HG03060 (cell line): Measurements from ENCODE around the gene SEPTIN2.
"Not testable (repeated sequence)": the region's sequence is repeated elsewhere in the genome, so short reads cannot be mapped to it uniquely, and the experiment has no call there.

Source experiments
- ATAC-seq: cut with Tn5 transposase; IDR thresholded peaks from one replicate; pipeline ENCODE4 v1.9.1; 2021; ENCODE audit warnings: low read depth, moderate number of reproducible peaks; ENCODE audit not compliant: unreplicated experiment

SEPTIN2 gene

GRCh38 chr2:241349941-241350340 is 34.2 kb downstream of the SEPTIN2 start:
- no peak for ATAC-seq

- no peak for ATAC-seq
Observed at GRCh38 chr2:241350530-241350877, 34.8 kb downstream of the SEPTIN2 start.

DNA sequence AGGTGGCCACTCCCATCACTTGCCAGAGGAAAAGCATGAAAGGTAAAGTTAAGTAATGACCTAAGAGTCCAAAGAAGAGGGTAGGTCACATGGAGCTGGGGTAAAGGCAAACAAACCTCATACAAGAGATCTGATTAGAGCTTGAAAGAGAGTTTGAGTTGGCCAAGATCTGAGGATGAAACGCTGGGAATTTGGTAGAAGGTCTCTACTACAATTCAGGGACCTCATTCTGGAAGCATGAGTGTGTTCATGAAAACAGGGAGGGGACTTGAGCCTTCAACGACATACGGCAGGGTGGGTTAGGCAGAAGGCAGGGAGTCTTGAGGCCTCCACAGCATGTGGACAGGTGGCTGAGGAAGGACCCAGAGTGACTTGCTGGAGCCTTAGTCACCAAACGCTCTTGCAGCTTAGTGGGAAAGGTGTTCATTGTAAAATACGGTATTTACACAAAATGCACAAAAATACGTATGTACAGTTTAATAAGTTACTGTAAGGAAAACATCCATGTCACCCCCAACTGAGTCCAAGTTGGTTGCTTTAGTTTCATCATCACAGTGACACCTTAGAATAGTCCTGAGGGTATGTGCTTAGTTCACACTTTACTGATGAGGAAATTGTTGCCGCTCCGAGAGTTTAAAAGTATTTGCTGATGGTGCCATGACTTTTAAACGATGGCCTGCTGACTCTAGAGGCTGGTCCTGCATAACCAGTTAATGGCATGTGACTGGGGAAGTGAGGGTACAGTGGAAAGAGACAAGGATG is 35.3 kb downstream of the SEPTIN2 start:
- ATAC-seq = no peak

DNA sequence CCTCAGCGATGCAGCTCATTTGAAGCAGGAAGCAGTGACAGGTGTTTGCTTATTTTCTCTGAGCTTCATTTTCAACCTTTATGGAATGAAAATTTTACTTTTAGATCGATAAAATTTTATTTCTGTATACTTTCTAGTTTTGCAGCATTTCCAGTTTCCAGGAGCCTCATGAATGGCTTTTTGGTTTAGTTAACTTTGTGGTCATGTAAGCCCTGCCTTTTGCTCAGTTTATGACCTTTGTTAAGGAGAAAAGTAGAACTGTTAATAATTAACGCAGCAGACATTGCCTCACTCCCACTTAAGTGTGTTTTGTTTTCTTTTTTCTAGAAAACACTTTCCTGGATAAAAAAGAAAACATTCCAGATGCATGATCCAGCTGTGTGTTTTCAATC is 35.9 kb downstream of the SEPTIN2 start:
- ATAC-seq = no peak

DNA sequence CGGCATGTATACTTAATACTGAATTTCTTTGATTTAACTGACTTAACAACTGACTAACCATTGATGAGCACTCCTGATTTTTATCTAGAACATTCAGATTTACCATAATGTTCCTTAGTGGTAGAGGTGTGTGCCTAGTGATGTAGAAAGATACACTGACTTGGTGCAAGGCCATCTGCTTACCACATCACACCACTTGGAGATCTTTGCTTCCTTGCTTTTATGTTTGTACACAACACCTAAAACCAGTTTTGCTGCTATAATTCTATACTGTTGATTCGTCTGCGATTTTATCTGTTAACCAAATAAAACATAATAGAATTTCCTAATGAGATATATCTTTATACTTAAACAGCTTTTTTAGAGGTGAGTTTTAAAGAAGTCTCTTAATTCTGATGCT is 36.5 kb downstream of the SEPTIN2 start:
- ATAC-seq = no peak

- no peak for ATAC-seq
Observed at GRCh38 chr2:241354668-241355658, 39.2 kb downstream of the SEPTIN2 start.

DNA sequence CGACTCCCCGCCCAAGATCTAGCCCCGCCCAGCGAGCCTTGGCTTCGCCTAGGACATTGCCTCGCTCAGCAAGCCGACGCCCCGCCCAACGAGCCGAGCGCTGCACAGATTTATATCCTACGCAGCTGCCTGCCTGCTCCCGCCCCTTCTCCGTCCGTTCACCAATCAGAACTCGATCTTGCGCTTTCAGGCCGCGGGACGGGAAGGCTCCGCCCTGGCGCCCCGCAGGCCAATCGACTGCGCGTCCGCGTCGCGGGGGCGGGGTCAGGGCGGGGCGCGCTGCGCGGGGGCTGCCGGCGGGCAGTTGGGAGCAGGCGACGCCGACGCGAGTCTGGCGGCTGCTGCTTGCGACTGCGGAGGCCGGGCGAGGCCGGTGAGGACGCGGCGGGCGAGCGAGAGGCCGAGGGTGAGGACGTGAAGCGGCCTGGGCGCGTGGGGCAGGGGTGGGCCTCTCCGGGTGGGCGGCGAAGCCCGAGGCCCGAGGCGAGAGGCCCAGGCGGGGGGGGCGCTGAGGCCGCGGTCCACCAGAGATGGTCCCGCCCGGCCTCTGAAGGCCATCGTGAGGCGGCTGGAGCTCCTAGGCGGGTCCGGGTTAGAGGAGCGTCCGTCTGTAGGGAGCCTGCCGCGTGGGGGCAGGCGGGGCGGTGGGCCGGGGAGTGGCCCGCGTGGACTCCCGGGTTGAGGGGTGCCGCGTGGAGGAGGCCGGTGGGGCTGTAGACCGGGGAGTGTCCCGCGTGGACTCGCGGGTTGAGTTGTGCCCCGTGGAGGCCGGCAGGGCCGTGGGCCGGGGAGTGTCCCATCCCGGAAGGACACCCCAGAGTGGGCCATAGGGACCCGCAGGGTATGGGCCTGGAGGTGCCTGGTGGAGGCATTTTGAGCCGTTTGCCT is 40.5 kb downstream of the SEPTIN2 start, which contains the start of gene FARP2:
TSS of gene FARP2 (plus strand) at position 303 of the 888 bp plus-strand sequence. CDS start 16,823 bp downstream, outside the sequence.
- ATAC-seq = peak; percentile 71

DNA sequence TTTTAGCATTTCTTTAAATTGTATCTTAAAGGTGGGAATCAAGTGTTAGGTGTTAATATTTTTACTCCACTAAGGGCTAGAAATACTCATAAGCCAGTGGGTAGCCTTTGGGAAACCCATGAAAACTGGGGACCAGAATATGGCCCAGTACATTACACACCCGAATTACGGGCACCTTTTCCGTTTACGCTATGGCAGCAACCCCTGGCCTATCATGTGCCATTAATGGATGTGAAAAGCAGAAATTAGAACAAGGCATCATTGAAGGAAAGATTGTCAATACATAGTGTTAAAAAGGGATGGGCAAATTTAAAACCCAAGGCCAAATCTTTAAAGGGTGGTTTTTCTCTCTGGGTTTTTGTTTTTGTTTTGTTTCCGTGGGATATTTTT is 41.1 kb downstream of the SEPTIN2 start:
- no peak for ATAC-seq

DNA sequence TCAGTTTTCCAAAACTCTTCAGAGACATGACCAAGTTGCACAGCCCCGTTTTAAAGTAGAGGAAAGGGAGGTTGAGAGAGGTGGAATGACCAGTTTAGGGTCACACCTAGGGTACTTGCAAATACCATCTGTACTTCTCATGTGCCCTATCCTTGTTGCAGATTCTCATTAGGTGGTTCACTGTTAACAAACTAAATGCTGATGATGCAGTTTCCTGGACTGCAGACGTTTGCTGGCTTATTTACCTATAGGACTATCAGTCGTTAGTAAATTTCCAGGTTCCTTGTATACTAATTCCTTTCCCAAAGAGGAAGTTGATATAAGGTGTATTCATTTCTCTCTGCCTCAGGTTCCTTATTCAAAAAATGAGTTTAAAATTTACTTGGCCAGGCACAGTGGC is 41.8 kb downstream of the SEPTIN2 start:
- ATAC-seq = no peak

GRCh38 chr2:241358470-241358869 is 42.7 kb downstream of the SEPTIN2 start:
- no peak for ATAC-seq

- ATAC-seq = no peak
Observed at GRCh38 chr2:241359481-241360045, 43.8 kb downstream of the SEPTIN2 start.

DNA sequence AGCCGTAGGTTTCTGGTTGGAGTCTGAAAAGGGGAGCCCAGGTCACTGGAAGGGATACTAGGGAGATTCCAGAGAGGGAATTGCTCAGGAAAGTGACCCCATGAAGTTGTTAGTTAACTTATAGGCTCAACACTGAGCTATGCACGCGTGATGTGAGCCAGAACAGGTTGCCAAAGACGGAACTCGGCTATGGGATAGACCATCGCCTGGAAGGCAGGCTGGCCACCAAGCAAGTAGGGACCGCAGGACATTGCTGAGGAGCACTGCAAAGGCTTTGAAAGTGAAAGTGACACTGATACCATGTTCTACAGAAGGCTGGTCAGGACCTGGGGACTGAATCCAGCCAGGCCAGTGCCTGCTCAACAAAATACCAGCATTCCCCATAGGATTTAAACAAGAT is 47.7 kb downstream of the SEPTIN2 start:
- ATAC-seq = no peak

- ATAC-seq = no peak
Observed at GRCh38 chr2:241364781-241365180, 49.1 kb downstream of the SEPTIN2 start.

- no peak for ATAC-seq
Observed at GRCh38 chr2:241366678-241367077, 51.0 kb downstream of the SEPTIN2 start.

- no peak for ATAC-seq
Observed at GRCh38 chr2:241368643-241369042, 52.9 kb downstream of the SEPTIN2 start.

- ATAC-seq = no peak
Observed at GRCh38 chr2:241372361-241372992, 56.8 kb downstream of the SEPTIN2 start.

- ATAC-seq = no peak
Observed at GRCh38 chr2:241373446-241373845, 57.7 kb downstream of the SEPTIN2 start.

DNA sequence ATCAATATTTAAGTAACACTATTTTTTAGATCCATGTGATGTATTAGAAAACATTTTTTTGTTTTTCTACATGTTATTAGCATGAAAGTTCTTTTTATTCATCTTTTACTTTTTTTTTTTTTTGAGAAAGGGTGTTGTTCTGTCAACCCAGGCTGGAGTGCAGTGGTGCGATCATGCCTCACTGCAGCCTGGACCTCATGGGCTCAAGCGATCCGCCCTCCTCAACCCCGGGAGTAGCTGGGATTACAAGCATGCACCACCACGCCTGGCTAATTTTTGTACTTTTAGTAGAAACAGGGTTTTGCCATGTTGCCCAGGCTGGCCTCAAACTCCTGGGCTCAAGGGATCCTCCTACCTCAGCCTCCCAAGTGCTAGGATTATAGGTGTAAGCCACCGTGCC is 58.2 kb downstream of the SEPTIN2 start:
- not testable (repeated sequence) for ATAC-seq

DNA sequence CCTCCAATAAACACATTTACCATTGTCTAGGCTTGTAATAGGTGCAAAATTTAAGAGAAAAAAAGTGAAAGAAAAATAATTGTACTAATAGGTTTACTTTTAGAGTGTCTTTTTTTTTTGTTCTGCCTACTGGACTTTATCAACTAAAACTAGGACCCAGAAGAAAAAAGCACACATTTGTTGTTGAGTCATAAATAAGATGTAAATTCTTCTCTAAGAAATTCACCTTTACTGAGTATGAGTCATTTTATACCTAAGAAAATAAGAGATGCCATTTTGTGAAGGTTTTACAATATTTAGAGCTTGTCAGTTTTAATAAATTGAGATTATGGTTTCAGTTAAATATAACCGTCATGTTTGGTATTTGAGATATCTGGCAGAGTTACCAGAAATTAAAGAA is 59.6 kb downstream of the SEPTIN2 start:
- ATAC-seq = no peak

- ATAC-seq = no peak
Observed at GRCh38 chr2:241376808-241377207, 61.1 kb downstream of the SEPTIN2 start.
